ENCODE results near the gene PATJ. TPM values are rescaled to one million over a fixed set of nuclear protein-coding genes. Genes with fewer than 3 reads are reported as not detected.

PATJ gene
- total and polyA plus RNA-seq, 2 of the 13 experiments (the other 11 are each of a cell fraction or from before 2014, with no cell fraction given), result 6.2 to 16.8 TPM

- TF ChIP-seq NCOA5 (CRISPR knock-in tag; IDR thresholded peaks at IDR 0.05) (no peak), CBX5 (CRISPR knock-in tag; IDR thresholded peaks at IDR 0.05; ENCODE audit: borderline replicate concordance) (peak; percentile 75; the same call in 1 of the 2 replicates), MNT (IDR thresholded peaks at IDR 0.05) (no peak), ZNF724P (CRISPR knock-in tag; IDR thresholded peaks at IDR 0.05; ENCODE audit: borderline replicate concordance) (peak; percentile 72; the same call in 1 of the 2 replicates), GMEB2 (CRISPR knock-in tag; IDR thresholded peaks at IDR 0.05; ENCODE audit: low read depth) (no peak), ZNF451 (CRISPR knock-in tag; IDR thresholded peaks at IDR 0.05) (peak; percentile 93; the same call in 1 of the 2 replicates), SNRNP70 (IDR thresholded peaks at IDR 0.05; ENCODE audit: low read depth, low read length) (no peak), ZNF564 (CRISPR knock-in tag; IDR thresholded peaks at IDR 0.05) (peak; percentile 67; the same call in 1 of the 2 replicates), RBM39 (IDR thresholded peaks at IDR 0.05; ENCODE audit: low read depth, low read length, poor library complexity, severe bottlenecking) (peak; percentile 88), HDAC2 (CRISPR knock-in tag; IDR thresholded peaks at IDR 0.05) (peak; percentile 78), JUND (CRISPR knock-in tag; IDR thresholded peaks at IDR 0.05) (0 out of 2 replicates have a peak, but pooled peaks have one; percentile 8), TOE1 (CRISPR knock-in tag; IDR thresholded peaks at IDR 0.05) (no peak), ZBTB49 (CRISPR knock-in tag; IDR thresholded peaks at IDR 0.05; ENCODE audit: borderline replicate concordance) (no peak; the same call in 1 of the 2 replicates), ZNF432 (CRISPR knock-in tag; IDR thresholded peaks at IDR 0.05; ENCODE audit: borderline replicate concordance) (no peak), ZMAT3 (CRISPR knock-in tag; conservative IDR thresholded peaks at IDR 0.05) (peak; percentile 58; the same call in 1 of the 2 replicates), PREB (CRISPR knock-in tag; IDR thresholded peaks at IDR 0.05) (no peak), PHF21A (CRISPR knock-in tag; IDR thresholded peaks at IDR 0.05) (no peak), ZFP36 (IDR thresholded peaks at IDR 0.05; ENCODE audit: borderline replicate concordance, low read depth, low read length, partially characterized antibody) (no peak), ZNF331 (CRISPR knock-in tag; IDR thresholded peaks at IDR 0.05) (peak; percentile 82)
- TF ChIP-seq, protein P1, sequence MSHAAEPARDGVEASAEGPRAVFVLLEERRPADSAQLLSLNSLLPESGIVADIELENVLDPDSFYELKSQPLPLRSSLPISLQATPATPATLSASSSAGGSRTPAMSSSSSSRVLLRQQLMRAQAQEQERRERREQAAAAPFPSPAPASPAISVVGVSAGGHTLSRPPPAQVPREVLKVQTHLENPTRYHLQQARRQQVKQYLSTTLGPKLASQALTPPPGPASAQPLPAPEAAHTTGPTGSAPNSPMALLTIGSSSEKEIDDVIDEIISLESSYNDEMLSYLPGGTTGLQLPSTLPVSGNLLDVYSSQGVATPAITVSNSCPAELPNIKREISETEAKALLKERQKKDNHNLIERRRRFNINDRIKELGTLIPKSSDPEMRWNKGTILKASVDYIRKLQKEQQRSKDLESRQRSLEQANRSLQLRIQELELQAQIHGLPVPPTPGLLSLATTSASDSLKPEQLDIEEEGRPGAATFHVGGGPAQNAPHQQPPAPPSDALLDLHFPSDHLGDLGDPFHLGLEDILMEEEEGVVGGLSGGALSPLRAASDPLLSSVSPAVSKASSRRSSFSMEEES (CRISPR knock-in tag; IDR thresholded peaks at IDR 0.05), result peak; percentile 55
Measured at GRCh38 chr1:61724813-61725694, 17.2 kb upstream of the PATJ start, which contains the start of gene TM2D1 (continued).
